ENCODE results near the gene DGAT2. TPM values are rescaled to one million over a fixed set of nuclear protein-coding genes. Genes with fewer than 3 reads are reported as not detected.

DGAT2 gene, protein sequence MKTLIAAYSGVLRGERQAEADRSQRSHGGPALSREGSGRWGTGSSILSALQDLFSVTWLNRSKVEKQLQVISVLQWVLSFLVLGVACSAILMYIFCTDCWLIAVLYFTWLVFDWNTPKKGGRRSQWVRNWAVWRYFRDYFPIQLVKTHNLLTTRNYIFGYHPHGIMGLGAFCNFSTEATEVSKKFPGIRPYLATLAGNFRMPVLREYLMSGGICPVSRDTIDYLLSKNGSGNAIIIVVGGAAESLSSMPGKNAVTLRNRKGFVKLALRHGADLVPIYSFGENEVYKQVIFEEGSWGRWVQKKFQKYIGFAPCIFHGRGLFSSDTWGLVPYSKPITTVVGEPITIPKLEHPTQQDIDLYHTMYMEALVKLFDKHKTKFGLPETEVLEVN
- total RNA-seq (1 to 10 TPM; 2.3 to 4.4 TPM), polyA plus RNA-seq (under 1 TPM; 0.41 to 0.63 TPM)
- long read RNA-seq, donor 1, transcript DGAT2-201 (8 exons, 2,453 nt), result major isoform, 10 of 10 reads
- long read RNA-seq, donor 1, partial matches to known transcripts, result 0 of 10 reads
- long read RNA-seq, donor 1, other reads (novel, unspliced or antisense), result 0 of 10 reads
- long read RNA-seq, donor 2, partial matches to known transcripts, result 0 of 3 reads
- long read RNA-seq, donor 2, other reads (novel, unspliced or antisense), result 0 of 3 reads

DNA sequence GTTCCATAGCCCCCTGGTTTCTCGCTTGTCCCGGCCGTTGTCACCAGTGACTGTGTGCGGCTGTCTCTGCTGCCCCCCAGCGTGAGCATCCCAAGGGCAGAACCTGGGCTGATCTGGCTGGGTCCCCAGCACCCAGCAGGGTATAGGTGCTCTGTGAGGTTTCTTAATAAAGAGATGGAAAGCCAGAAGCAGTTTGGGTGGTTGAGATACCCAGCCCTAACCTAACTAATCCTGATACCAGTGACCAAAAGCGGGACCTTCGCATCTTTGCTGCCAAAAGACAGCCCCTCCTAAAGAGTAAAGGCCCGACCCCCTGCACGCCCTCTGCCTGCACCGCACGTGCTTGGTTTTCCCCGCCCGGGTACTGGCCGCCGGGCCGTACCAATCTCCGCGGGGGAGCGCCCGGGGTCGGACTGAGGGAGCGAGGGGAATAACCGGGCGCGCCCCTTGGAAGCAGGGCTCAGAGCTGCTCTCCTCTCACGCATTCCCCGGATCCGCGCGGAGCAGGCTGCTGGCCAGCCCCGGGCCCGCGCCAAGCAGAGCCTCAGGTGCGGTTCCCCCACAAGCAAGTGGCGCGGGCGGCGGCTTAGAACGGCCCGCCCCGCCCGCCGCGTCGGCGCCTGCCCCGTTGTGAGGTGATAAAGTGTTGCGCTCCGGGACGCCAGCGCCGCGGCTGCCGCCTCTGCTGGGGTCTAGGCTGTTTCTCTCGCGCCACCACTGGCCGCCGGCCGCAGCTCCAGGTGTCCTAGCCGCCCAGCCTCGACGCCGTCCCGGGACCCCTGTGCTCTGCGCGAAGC, at the start of gene DGAT2:
Gene DGAT2, plus strand, starts transcription at position 667 of the 797 bp plus-strand sequence. CDS start 214 bp downstream, outside the sequence.
- Histone ChIP-seq H3K27ac (ENCODE audit: low read depth in 1 of 2, low read length in 2 of 2) (no peak within 1 kb of the TSS), H3K4me3 (ENCODE audit: low read length in 2 of 2) (peak within 1 kb of the TSS; percentile 4 to 24), H3K27me3 (ENCODE audit: control insufficient read depth in 1 of 2, insufficient read depth in 2 of 2, low read length in 1 of 2) (no peaks in the 10 kb centered on the region), H3K9me3 (ENCODE audit: control insufficient read depth, low read length) (no peaks in the 10 kb centered on the region), H3K36me3 (ENCODE audit: control insufficient read depth in 1 of 2, insufficient read depth in 2 of 2, low read length in 1 of 2) (no peaks in the 10 kb centered on the region), H3K4me1 (ENCODE audit: control insufficient read depth in 1 of 2, insufficient read depth in 2 of 2, low read length in 2 of 2) (no peaks in the 10 kb centered on the region)
- 2 to 3% methylated on average over 54 to 66 of the region's 66 CpGs for WGBS, 2 donors
- intact Hi-C loops (cut with DNase I), result loop anchor here in 1 of 2 donors (5.0 kb wide), 1 partner anchor 66 kb away; no protein-coding TSS in a partner anchor
- ATAC-seq (ENCODE audit: low FRiP score) (peak; percentile 89), DNase-seq (peak; percentile 81 to 93)

DNA sequence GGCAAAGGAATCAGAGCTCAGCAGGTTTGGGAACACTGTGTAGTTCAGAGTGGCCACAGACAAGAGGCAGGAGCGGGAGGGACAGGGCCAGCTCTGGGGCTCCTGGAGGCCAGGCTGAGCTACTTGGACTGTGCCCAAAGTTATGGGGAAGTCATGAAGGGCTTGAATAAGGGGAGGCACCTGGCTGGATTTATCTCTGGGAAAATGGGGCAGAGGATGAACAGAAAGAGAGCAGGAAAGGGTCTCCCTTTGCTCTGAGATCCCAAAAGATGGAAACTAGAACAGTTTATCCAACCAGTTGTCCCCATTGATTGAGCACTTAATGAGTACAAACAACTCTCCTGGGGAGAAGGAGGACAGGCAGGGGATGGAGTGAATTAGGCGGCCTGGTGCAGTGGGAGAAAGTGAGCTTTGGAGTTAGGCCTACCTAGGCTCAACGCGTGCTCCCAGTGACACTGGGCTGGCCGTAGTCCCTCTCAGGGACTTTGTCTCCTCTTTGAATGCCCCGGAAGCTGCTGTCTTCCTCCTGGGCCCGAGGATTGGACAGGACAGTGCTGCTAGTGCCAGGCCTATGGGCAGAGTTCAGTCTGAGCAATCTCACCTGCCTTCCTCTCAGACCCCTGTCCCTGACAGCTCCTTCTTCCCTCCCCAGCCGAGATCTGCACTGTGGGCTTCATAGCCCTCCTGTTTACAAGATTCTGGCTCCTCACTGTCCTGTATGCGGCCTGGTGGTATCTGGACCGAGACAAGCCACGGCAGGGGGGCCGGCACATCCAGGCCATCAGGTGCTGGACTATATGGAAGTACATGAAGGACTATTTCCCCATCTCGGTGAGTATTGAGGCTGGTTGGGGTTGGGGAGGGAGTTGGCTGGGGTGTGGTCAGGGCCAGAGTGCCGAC, 49.0 kb upstream of the DGAT2 start:
- H3K36me3 ChIP-seq (ENCODE audit: control insufficient read depth in 1 of 2, insufficient read depth in 2 of 2, low read length in 1 of 2), result no peaks in the 10 kb centered on the region
- WGBS, 2 donors, result 94 to 96% methylated on average over 14 of the region's 14 CpGs
- no peak for DNase-seq
- intact Hi-C loops (cut with DNase I), result no loop called here
- H3K9me3 ChIP-seq (ENCODE audit: control insufficient read depth, low read length), result no peaks in the 10 kb centered on the region
- H3K4me1 ChIP-seq (ENCODE audit: control insufficient read depth in 1 of 2, insufficient read depth in 2 of 2, low read length in 2 of 2), result no peaks in the 10 kb centered on the region
- no peak for ATAC-seq (ENCODE audit: low FRiP score)
- H3K4me3 ChIP-seq (ENCODE audit: low read length in 2 of 2), result no peak overlapping the region
- H3K27ac ChIP-seq (ENCODE audit: low read depth in 1 of 2, low read length in 2 of 2), result no peak overlapping the region
- no peaks in the 10 kb centered on the region for H3K27me3 ChIP-seq (ENCODE audit: control insufficient read depth in 1 of 2, insufficient read depth in 2 of 2, low read length in 1 of 2)

DNA sequence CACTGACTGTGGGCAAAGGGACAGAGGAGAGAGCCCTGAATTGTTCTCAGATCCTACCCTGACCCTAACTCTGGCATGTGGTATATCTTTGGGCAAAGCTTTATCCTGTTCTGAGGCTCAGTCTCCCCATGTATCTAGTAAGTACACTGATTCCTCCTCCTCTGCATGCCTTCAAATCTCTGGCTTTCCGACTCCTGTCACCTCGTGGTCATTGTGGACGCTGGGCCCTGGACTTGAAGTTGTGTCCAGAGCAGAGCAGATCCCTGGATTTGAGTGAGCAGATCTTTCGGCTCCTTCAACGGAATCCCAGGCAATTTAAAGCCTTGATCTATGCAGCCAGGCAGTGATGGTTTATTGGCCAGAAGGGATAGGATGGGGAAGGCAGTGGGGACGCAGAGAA, 47.9 kb upstream of the DGAT2 start:
- Histone ChIP-seq H3K4me1 (ENCODE audit: control insufficient read depth in 1 of 2, insufficient read depth in 2 of 2, low read length in 2 of 2) (no peaks in the 10 kb centered on the region), H3K4me3 (ENCODE audit: low read length in 2 of 2) (no peak overlapping the region), H3K9me3 (ENCODE audit: control insufficient read depth, low read length) (no peaks in the 10 kb centered on the region), H3K27ac (ENCODE audit: low read depth in 1 of 2, low read length in 2 of 2) (no peak overlapping the region), H3K27me3 (ENCODE audit: control insufficient read depth in 1 of 2, insufficient read depth in 2 of 2, low read length in 1 of 2) (no peaks in the 10 kb centered on the region), H3K36me3 (ENCODE audit: control insufficient read depth in 1 of 2, insufficient read depth in 2 of 2, low read length in 1 of 2) (no peaks in the 10 kb centered on the region)
- 94 to 95% methylated on average over 6 of the region's 6 CpGs for WGBS, 2 donors
- ATAC-seq (ENCODE audit: low FRiP score) (no peak), DNase-seq (no peak)
- intact Hi-C loops (cut with DNase I), result no loop called here

DNA sequence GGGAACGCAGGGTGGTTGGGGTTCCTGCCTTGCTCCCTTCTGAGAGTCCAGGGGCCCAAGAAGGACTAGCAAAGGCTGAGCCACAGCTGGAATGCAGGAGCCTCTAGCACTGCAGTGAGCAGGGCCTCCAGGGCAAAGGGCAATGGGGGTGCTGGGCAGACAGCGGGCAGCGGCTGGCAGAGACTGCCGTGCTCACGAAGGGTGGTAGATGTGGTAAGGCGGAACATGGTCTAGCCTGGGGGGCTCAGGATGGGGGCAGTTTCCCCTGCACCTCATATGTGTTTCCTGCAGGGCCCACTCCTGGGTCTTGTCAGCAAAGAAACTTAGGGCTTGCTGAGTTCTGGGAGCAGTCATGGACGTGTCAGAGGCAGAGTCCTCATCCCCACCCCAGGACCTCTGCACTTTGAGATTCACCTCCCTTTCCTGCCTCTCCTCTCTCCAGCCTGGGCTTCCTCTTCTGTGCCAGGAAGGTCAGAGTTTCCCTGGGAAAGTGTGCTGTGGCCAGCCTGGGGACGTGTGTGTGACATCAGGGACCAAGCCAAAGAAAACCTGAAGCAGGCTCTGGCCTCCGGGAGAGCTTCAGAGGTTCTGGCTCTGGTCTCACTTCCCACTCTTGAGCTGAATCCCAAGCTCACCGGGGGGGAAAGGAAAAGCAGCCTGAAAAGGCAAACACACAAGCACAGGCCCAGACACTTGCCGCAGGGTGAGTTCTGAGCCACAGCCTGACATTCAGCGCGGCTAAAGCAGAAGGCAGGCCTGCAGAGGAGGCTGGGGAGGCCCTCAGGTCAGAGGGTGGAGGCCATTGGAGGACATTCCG, 46.5 kb upstream of the DGAT2 start:
- WGBS, 2 donors, result 48 to 54% methylated on average over 14 of the region's 14 CpGs
- peak; percentile 30 for ATAC-seq (ENCODE audit: low FRiP score)

DNA sequence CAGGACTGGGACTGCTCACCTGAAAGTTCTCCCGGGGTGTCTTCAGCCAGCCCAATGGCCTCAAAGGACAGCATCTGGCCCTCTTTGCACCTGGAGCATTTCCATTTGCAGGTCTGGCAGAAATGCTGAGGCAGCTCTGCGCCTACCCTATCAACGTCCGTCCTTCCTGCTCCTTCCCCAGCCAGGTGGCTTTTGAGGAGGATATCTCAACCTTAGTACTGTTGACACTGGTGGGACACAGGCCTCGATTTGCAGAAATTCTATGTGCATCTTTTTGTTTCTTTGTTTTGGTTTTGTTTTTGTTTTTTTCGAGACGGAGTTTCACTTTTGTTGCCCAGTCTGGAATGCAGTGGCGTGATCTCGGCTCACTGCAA, 45.9 kb upstream of the DGAT2 start:
- Histone ChIP-seq H3K36me3 (ENCODE audit: control insufficient read depth in 1 of 2, insufficient read depth in 2 of 2, low read length in 1 of 2) (no peaks in the 10 kb centered on the region), H3K4me3 (ENCODE audit: low read length in 2 of 2) (no peak overlapping the region), H3K4me1 (ENCODE audit: control insufficient read depth in 1 of 2, insufficient read depth in 2 of 2, low read length in 2 of 2) (no peaks in the 10 kb centered on the region), H3K9me3 (ENCODE audit: control insufficient read depth, low read length) (no peaks in the 10 kb centered on the region), H3K27me3 (ENCODE audit: control insufficient read depth in 1 of 2, insufficient read depth in 2 of 2, low read length in 1 of 2) (no peaks in the 10 kb centered on the region), H3K27ac (ENCODE audit: low read depth in 1 of 2, low read length in 2 of 2) (no peak overlapping the region)
- WGBS, 2 donors, result 77 to 82% methylated on average over 9 of the region's 9 CpGs
- no peak for ATAC-seq (ENCODE audit: low FRiP score)
- DNase-seq, result no peak
- intact Hi-C loops (cut with DNase I), result no loop called here

More for the DNA sequence above, 46.5 kb upstream of the DGAT2 start:
- H3K4me1 ChIP-seq (ENCODE audit: control insufficient read depth in 1 of 2, insufficient read depth in 2 of 2, low read length in 2 of 2), result no peaks in the 10 kb centered on the region
- no peaks in the 10 kb centered on the region for H3K36me3 ChIP-seq (ENCODE audit: control insufficient read depth in 1 of 2, insufficient read depth in 2 of 2, low read length in 1 of 2)
- H3K27ac ChIP-seq (ENCODE audit: low read depth in 1 of 2, low read length in 2 of 2), result no peak overlapping the region
- no peaks in the 10 kb centered on the region for H3K9me3 ChIP-seq (ENCODE audit: control insufficient read depth, low read length)
- no peaks in the 10 kb centered on the region for H3K27me3 ChIP-seq (ENCODE audit: control insufficient read depth in 1 of 2, insufficient read depth in 2 of 2, low read length in 1 of 2)
- intact Hi-C loops (cut with DNase I), result no loop called here
- H3K4me3 ChIP-seq (ENCODE audit: low read length in 2 of 2), result no peak overlapping the region
- DNase-seq, result no peak

DNA sequence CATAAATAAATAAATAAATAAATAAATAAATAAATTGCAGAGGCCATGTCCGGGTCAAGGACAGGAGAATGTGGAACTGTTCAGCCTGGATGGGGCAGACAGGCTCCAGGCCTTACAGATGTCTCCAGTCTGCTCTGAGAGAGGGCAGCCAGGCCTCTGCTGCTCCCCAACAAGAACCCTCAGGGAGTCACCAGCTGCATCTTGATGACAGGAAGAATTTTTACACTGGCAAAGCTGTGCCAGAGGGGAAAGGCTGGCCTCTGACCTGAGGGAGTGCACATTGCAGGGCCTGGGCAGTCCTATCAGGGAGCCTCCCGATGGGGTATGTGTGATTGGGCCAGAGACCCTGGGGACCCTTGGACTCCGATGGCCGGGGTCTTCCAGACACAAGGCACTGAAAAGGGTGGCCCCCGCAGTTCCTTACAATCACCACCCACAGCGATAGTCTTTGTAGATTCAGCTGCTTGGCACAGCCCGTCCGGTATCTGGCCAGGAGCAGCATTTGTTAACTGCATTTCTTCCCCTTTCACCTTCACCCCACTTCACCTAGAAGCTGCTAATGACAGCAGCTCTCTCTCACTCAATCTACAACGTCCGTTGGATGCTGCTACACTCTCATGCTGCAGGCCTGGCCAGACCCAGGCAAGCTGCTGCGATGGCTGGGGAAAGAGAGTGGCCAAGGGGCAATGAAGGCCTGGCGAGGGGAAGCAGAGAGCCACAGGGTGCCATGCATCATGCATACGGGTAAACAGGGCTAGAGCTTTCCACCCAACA, 42.8 kb upstream of the DGAT2 start:
- Histone ChIP-seq H3K27ac (ENCODE audit: low read depth in 1 of 2, low read length in 2 of 2) (no peak overlapping the region), H3K4me3 (ENCODE audit: low read length in 2 of 2) (no peak overlapping the region), H3K36me3 (ENCODE audit: control insufficient read depth in 1 of 2, insufficient read depth in 2 of 2, low read length in 1 of 2) (no peaks in the 10 kb centered on the region), H3K27me3 (ENCODE audit: control insufficient read depth in 1 of 2, insufficient read depth in 2 of 2, low read length in 1 of 2) (no peaks in the 10 kb centered on the region), H3K9me3 (ENCODE audit: control insufficient read depth, low read length) (no peaks in the 10 kb centered on the region), H3K4me1 (ENCODE audit: control insufficient read depth in 1 of 2, insufficient read depth in 2 of 2, low read length in 2 of 2) (no peaks in the 10 kb centered on the region)
- 92 to 93% methylated on average over 9 to 13 of the region's 13 CpGs for WGBS, 2 donors
- no peak for DNase-seq
- ATAC-seq (ENCODE audit: low FRiP score), result no peak
- intact Hi-C loops (cut with DNase I), result no loop called here

DNA sequence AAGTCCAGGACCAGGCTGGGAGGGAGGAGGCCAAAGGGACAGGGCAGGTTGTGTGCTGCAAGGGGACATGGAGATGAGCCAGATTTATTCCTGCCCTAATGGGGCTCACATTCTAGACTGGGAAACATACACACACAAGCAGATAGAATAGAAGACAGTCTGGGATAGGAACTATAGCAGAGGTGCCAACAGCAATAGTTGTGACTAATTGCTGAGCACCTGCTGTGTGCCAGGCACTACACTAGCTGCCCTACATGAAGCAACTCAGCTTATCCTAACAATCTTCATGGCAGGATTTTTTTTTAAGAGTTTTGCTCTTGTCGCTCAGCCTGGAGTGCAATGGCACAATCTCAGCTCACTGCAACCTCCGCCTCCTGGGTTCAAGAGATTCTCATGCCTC, 39.6 kb upstream of the DGAT2 start:
- Histone ChIP-seq H3K4me3 (ENCODE audit: low read length in 2 of 2) (no peak overlapping the region), H3K4me1 (ENCODE audit: control insufficient read depth in 1 of 2, insufficient read depth in 2 of 2, low read length in 2 of 2) (no peaks in the 10 kb centered on the region), H3K27me3 (ENCODE audit: control insufficient read depth in 1 of 2, insufficient read depth in 2 of 2, low read length in 1 of 2) (no peaks in the 10 kb centered on the region), H3K27ac (ENCODE audit: low read depth in 1 of 2, low read length in 2 of 2) (no peak overlapping the region), H3K9me3 (ENCODE audit: control insufficient read depth, low read length) (no peaks in the 10 kb centered on the region), H3K36me3 (ENCODE audit: control insufficient read depth in 1 of 2, insufficient read depth in 2 of 2, low read length in 1 of 2) (no peaks in the 10 kb centered on the region)
- WGBS, 2 donors, result 87 to 88% methylated on average over 2 of the region's 2 CpGs
- ATAC-seq (ENCODE audit: low FRiP score), result no peak
- no peak for DNase-seq
- intact Hi-C loops (cut with DNase I), result no loop called here

Measured in aorta (tissue), 5 donors.